ENCODE measurements around the gene MIER3.

Gene MIER3

DNA sequence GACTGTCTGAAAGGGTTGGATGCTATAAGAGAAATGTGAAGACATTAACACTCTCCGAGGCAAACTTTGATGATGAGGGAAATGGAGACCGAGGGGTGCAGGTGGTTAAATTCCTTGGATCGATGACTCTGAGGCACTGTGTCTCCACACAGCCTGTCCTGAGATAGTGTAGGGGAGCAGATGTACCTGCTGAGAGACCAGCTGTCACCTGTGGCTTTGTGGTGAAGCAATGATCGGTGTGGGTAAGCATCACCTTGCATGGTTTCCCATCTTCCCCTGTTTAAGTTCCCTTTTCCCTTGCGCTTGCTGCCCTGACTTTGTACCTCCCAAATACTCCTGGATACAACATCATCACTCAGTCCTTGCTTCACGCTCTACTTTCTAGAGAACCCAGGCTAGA is 9.8 kb upstream of the MIER3 start:
- no peak for DNase-seq (ENCODE audit: low spot score)

DNA sequence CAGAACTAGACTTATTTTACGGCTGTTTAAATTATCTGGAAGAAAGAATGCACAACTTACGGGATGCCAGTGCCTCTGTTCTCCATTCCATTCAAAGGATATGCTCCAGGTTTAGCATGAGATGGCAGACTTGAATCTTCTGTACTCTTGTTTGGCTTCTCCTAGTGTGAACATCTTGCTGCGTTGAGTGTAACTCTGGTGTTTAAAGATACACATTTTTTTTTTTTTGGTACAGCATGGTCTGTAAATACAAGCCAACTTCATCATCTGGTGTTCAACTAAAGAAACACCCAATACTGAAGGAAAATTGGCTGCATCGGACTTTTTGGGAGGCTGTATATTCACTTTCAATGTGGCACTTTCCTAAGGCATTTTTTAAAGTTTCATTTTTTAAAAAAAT is 7.4 kb upstream of the MIER3 start:
- no peak for DNase-seq (ENCODE audit: low spot score)

- no peak for DNase-seq (ENCODE audit: low spot score)
Observed at GRCh38 chr5:56958595-56958994, 6.7 kb upstream of the MIER3 start.

DNA sequence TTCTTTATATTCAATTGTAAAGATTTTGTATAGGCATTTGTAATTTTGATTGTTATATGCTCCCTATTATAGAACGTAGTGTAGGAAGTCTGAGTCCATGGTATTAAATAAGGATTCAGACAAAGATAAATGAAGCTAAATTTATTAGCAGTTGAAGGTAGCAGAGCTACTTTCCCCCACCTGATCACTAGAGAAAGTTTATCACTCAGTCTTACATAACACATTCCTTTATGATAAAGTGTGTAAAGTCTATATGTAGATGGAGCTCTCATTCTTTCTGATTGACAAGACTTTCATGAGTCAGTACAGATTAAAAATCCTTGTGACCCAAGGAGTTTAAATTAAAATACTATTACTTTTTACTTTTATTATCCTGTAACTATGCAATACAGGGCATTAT is 2.3 kb upstream of the MIER3 start:
- no peak for DNase-seq (ENCODE audit: low spot score)

- DNase-seq (ENCODE audit: low spot score), result peak; percentile 55
Observed at GRCh38 chr5:56951126-56951945, 587 bp downstream of the MIER3 start.

- peak; percentile 69 for DNase-seq (ENCODE audit: low spot score)
Observed at GRCh38 chr5:56950626-56951125, 1.2 kb downstream of the MIER3 start.

GRCh38 chr5:56947052-56947451 is 4.9 kb downstream of the MIER3 start:
- no peak for DNase-seq (ENCODE audit: low spot score)

DNA sequence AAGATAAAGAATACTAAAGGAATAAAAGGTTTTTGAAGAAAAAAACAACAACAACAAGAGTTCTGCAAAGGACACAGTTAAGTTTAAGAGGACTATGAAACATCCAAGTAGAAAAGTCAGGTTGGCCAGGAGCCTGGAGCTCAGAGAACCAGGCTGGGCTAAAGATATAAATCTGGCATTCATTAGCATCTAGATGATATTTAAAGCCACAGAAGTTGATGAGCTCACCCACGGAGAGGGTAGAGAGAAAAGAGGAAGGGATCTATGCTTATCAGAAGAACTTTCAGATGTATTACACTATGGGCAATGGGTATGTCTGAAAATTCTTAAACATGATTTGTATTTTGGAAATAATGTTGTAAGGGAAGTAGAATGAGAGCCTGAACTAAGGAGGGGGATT is 9.9 kb downstream of the MIER3 start:
- DNase-seq (ENCODE audit: low spot score), result no peak

DNA sequence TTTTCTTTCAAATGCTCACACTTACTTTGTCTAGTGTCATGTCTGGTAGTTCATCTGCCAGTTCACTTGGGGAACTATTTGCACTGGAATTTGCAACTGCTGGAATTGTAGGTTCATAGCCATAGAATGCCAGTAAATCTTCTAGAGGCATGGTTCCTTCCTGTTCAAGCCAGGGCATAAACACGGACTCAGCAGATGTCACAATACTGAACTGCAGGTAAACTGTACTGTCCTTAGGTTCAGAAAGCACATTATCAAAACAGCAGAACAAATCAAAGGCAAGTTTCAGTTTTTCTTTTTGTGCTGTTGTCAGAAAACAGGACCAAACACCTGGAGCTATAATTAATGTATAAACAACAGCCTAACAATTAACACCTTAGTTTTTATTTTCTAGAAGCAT is 13.1 kb downstream of the MIER3 start:
- no peak for DNase-seq (ENCODE audit: low spot score)

DNA sequence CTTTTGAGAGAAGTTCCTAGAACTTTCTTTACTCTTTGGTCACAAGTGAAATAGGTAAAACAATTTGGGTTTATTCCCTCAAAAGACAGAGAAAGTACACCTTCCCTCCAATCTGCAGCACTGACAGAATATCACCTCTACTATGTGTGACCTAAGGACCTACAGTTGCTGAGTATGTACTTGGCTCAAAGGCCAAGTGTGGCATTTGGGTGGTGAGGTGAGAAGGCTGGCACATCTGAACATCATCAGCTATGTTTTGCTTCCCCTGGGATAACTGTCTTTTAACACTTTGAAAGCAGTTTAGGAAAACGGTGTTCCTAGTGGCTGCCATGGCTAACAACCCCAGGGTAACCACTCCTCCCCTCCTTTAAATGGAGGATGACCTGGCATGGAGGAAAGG is 17.6 kb downstream of the MIER3 start:
- DNase-seq (ENCODE audit: low spot score), result no peak

DNA sequence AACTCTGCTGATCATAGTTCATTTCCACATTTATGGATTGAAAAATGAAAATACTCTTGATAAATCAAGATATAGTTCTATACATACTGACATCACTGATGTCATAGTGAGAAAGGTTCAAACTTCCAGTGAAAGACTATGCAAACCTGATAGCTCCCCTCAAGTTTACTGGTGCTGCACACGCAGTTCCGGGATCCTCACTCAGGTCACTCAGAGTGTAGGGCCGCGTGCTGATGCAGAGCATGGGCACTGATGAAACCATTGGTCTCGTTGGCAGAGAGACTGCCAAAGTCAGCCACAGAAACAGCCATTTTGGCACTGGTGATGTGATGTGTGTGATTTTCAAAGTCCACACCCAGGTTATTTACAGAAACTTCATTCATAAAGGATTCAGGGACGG is 29.0 kb downstream of the MIER3 start:
- DNase-seq (ENCODE audit: low spot score), result no peak

GRCh38 chr5:56919942-56920662 is 31.8 kb downstream of the MIER3 start:
- DNase-seq (ENCODE audit: low spot score), result no peak

- DNase-seq (ENCODE audit: low spot score), result no peak
Observed at GRCh38 chr5:56918054-56918453, 33.9 kb downstream of the MIER3 start.

- no peak for DNase-seq (ENCODE audit: low spot score)
Observed at GRCh38 chr5:56917534-56917933, 34.4 kb downstream of the MIER3 start.

DNA sequence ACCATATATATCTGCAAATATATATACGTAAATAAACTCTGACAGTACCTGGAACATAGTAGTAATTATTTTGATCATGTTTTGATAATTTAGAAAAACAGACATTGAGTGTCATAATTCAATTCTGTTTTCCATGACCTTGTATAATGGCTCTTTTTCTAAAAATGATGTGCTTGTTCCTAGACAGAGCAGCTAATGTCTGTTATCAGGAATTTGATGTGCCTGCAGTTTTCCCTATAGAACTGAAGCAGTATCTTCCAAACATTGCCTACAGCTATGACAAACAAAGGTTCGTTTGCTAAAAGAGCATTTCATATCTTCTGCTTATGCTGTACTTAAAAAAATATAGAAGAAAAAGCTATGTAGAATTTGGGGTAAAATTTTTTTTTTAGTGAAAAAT is 37.2 kb downstream of the MIER3 start:
- no peak for DNase-seq (ENCODE audit: low spot score)

DNA sequence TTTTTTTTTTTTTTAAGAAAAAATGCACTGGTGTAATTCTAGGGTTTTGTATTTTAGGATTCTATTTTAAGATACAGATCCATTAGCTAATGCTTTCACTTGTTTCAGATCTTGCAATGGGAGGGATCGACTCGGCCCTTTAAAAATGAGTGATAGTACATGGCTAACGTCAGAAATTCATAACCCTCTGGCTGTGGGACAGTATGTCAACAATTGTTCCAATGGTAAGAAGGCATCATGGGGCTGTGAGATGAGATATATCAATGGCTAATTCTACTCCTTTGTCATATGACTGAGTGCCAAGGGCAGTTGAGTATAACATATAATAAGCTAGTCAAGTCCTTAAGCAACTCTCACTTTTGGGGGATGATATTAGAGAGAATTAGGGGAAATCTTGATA is 38.2 kb downstream of the MIER3 start:
- DNase-seq (ENCODE audit: low spot score), result no peak

DNA sequence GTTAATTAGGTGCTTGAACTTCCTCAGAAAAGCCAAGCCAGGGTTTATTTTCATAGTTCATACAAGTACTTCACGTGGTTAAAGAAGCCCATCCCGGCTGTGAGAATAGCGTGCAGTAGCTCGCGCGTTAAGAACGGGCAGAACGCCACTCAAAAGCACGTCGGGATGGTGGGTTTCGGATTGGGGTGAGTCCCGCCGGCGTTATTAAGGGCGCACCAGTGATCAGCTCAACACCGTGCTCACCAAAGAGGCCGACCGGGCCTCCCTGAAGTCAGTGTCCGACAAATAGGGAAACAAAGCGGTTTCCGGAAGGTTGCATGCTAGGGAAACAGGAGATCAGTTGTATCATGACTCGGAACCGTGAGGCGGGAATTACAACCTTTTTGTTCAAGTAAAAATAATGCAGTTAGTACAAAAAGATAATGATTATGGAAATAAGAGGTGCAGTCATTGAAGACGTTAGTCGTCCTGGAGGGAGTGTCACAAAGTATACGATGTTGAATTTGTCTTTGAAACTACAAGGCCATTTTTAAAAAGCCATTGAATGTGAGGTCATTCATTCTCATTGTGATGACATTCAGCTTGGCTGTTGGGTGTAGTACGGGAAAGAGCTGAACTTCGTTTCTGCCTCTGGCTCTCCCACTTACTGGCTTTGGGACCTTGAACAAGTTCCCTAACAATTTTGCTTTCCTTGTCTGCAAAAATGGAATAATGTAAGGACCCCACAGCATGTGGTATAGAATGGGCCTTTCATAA is 41.5 kb downstream of the MIER3 start:
- DNase-seq (ENCODE audit: low spot score), result no peak

GRCh38 chr5:56909294-56910209 is 42.4 kb downstream of the MIER3 start, which contains the start of gene SETD9:
Gene SETD9 (plus strand): TSS chr5:56909596. CDS start chr5:56909646, 50 bp downstream.
- DNase-seq (ENCODE audit: low spot score), result peak; percentile 98

DNA sequence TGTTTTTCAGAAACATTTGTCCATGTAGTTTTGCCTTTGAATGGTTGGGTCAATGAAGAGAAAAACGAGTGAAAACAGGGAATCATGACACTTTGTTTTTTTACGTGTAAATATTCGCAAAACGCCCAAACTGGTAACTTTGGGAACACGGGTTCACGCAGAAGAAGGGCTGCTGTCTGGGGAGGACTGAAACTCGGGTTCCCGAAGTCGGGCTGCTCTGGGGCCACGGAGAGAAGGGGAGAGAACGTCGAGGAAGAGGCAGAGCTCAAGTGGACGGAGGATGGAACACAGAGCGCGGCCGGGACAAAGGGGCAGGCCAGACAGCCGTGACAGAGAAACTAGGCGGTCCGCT is 43.0 kb downstream of the MIER3 start:
- DNase-seq (ENCODE audit: low spot score), result no peak

GRCh38 chr5:56900858-56901578 is 50.9 kb downstream of the MIER3 start:
- DNase-seq (ENCODE audit: low spot score), result peak; percentile 45

GRCh38 chr5:56900395-56900794 is 51.5 kb downstream of the MIER3 start:
- no peak for DNase-seq (ENCODE audit: low spot score)
